DMS153 treated with DMSO at 0.1 percent for 48 hours (cell line): ENCODE results near the gene HES5.

Source experiments
- DNase-seq: peaks from one replicate; lab custom pipeline; 2025; ENCODE audit not compliant: unreplicated experiment; lab: John Stamatoyannopoulos, UW

HES5 gene

DNA sequence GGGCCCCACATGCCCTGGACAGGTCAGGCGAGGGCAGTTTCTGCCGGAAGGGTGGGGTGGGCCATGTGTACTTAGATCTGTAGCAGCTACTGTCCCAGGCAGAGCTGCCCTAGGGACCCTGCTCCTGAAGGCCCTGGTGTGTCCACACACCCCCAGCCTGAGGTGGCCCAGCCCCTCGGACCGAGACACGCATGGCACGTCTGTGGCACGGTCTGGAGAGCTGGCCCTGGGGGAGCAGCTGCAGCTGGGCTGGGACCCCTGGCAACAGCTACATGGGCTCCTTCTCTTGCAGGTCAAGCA lies 28.3 kb downstream of the HES5 start:
- no peak for DNase-seq

DNA sequence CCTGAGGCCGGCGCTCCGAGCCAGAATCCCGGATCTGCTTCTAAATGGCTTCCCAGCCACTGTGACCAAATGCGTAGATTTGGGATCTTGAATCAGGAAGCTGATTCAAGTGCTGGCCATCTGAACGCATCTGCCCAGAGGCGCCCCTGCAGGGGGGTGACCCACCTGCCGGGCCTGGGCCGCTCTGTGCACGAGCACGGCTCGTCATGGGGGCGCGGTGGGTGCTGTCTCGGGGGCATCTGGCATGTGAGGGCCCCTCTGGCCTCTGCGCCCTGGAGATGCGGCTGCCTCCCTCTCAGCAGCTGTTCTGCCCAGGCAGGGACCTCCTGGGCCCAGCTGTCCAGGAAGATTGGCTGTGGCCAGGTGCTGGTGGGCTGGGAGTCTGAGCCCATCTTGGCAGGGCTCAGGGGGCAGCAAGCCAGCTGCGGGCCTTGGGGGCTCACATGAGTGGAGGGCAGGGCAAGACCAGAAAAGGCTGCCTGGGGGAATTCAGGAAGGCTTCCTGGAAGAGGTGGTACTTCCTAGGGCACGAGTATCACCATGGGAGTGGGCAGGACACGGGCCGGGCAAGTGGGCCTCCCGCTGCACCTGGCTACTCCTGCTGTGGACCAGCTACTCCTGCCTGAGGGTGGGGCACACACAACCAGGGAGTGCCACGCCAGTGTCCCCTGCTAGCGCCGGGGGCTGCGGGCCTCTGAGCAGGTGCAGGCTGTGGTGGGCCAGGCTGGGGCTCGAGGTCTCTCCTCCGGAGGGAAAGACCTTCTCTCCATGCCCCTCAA lies 28.8 kb downstream of the HES5 start:
- no peak for DNase-seq

DNA sequence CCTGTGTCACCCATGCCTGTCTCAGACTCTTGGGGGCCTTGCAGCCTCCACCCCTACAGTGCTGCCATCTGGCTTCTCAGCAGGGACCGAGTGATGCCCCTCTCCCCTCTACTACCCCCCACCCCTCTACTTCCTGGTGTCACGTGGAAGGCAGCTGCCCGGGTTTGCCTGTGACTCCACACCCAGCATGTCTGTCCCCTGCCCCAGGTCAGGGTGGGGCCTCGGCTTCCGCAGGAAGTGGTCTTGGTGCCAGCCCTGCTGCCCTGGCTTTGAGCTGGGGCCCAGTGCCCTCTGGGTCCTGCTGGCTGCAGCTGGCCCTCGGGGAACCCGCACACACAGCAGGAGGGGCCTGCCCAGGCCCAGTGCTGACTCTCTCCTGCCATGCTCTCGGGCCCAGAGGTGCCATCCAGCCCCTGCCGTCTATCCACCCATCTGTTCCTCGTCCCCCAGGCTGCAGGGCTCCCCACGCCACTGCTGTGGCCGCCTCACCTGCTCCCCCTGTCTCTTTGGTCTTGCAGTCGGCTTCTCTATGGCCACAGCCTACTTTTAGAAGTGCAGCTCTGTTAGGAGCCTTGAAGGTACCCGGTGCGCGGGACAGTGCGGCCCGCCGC lies 30.0 kb downstream of the HES5 start:
- no peak for DNase-seq

DNA sequence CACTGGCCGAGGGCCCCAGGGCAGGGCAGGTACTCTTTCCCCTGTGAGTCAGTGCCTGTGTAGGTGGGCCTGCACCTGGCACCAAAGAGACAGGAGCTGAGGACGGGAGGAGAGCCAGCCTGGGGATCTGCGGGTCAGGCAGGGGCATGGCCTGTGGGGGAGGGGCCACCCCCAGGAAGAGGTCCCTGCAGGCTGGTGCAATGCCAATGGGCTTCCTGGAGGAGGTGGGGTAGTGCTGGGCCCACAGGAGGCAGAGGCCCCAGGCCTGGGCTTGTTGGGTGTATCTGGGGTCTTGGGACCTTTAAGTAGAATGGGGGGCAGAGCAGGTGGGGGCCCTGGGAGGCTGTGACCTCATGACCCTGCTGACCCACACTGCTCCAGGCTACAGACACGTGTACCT lies 30.8 kb downstream of the HES5 start:
- DNase-seq, result no peak

DNA sequence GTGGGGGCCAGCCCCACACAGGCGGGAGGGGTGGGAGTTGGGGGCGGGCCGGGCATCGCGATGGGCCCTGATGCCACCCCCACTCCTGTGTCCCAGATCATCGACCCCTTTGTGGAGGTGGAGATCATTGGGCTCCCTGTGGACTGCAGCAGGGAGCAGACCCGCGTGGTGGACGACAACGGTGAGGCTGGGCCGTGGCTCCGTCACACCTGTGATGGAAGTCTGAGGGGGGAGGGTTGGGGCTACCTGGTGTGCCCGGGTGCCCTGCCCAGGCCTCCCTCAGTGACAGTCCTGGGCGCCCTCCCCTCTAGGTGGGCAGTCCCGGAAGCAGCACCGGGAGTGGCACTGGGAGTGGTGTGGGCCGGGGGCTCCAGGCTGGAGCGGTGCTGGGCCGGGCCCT lies 31.4 kb downstream of the HES5 start:
- no peak for DNase-seq

DNA sequence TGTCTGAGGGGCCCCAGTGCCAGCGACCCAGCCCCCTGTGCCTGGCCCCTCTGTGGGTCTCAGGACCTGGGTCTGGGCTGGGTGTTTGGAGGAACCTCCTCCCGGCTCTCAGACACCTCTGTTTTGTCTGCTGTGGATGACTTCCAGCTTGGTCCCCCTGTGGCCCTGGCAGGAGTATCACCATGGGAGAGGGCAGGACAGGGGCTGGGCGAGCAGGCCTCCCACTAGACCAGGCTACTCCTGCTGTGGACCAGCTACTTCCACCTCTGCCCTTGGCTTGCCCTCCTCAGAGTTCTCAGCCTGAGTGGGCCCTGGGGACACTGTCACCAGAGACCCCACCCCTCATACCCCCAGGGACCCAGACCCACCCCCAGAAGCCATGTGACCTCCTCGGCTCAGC lies 32.2 kb downstream of the HES5 start:
- DNase-seq, result no peak

DNA sequence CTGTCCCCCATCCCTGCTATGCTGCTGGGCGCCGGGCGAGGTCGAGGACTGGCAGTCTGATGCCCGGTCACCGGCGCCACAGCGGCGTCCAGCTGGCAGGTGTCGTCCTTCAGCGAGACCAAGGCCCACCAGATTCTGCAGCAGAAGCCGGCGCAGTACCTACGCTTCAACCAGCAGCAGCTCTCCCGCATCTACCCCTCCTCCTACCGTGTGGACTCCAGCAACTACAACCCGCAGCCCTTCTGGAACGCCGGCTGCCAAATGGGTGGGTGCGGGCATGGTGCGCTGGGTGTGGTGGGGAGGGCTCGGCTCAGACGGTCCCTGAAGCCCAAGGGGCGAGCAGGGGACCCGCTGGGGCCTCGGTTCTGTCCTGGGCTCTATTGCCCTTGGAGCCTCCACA lies 33.3 kb downstream of the HES5 start:
- no peak for DNase-seq

DNA sequence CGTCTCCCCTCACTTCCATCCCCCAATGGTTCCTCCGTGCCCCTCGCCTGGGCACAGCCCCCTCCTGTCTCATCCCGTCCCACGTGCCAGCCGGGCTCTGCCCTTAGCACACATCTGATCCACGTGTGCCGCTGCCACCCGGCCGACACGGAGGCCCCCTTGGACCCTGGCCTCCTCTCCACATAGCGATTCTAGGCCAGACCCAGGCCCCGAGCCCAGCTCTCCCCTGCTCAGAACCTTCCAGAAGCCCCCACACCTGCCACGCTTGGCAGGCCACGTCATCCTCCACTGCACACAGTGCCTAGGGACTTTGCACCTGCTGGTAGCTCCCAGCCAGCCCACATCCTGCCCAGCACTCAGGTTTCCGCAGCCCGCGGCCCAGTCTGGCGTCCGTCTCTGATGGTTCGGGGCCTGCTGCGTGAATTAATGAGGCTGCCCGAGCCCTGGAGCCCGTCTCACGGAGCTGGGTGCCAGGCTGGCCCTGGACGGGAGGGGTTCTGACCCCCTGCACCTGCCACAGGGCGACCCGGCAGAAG lies 33.9 kb downstream of the HES5 start:
- no peak for DNase-seq

DNA sequence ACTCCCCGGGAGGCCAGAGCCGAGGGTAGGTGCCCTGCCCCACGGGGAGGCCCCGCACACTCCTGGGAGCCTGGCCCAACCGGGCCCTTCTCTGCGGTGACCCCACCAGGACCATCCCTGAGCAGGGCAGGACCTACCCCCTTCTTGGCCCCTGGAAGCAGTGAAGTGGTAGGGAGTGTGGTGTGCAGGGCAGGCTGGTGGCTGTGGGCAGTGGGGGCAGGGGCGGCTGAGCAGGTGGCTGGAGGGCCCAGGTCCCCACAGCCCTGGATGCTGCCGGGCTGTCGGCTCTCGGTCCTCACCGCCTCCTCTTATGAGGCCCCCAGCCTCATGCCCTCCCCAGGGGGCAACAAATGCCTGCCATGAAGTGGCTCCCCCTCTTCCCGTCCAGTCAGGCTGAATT lies 34.5 kb downstream of the HES5 start:
- DNase-seq, result no peak

DNA sequence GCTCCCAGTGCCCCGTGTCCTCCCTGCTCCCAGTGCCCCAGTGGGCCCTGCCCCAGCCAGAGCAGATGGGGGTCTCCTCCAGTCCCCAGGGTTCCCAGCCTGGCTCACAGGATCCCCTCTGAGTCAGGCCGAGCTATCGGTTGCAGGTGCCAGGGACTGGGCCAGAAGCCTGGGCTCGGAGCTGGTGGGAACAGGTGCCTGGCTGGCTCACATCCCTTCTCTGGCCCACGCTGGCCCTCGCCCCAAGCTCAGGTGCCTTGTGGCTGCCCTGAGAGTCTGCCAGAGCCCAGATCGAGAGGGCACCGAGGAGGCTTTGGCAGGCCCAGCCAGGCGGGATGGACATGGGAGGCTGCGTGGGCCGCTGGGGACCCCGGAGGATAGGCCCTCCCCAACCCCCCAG lies 35.0 kb downstream of the HES5 start:
- DNase-seq, result no peak

DNA sequence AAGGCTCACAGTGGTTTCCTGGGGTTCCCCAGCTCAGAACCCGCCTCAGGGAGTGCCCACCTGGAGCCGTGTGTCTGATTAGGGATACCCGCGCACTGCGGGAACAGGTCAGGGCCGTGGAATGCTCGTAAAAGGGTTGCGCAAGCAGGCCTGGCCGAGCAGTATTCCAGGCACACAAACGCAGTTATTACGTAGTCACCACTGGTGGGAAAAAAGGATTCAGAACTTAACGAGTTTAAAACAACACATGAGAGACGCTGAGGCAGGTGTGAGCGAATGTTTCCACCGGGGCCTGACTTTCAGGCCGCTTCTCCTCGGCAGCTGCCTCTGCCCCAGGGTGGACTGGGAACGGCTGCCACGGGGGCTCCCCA lies 35.8 kb downstream of the HES5 start:
- no peak for DNase-seq

DNA sequence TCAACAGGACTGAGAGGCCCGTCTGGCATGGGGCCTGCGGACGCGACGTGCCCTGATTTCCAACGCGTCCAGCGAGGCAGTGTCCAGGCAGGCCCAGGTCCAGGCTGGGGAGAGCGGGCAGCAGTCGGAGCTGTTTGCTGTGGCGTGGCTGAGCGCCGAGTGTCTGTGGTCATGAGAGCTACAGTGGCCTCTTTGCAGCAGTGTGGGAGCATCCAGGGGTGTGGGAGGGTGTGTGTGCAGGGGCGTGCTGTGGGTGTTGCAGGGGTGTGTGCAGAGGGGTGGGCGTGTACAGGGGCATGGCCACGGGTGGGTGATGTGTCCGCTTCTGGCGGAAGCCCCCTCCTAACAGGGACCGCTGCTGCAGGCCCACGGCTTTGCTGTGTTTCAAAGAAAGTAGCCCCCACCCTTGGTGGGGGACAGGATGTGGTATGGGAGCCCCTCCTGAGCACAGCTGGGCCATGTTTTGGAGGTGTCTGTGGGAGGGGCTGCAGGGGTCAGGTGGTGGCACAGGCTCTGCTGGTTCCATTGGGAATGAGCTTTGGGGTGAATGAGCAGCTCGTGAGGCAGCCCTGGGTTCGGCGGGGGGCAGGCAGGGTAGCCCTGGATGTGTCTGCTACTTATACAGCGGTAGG lies 36.3 kb downstream of the HES5 start:
- no peak for DNase-seq

DNA sequence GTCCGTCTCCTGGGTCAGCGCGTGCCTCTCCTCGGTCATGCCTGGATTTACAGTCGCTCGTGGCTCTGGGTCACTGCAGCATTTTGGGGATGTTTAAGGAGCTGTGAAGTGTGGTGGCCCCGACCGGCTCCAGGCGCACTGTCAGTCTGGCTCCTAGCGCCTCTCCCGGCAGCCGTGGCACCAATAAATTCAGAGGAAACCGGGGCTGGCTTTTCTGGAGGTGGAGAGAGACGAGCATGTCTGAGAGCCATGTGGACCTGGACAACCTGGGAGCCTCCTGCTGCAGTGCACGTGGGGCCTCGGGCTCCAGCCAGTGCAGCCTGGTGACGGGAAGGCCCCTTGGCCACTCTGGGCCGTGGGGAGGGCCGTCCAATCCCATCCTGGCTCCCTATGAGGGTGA lies 36.8 kb downstream of the HES5 start:
- no peak for DNase-seq

DNA sequence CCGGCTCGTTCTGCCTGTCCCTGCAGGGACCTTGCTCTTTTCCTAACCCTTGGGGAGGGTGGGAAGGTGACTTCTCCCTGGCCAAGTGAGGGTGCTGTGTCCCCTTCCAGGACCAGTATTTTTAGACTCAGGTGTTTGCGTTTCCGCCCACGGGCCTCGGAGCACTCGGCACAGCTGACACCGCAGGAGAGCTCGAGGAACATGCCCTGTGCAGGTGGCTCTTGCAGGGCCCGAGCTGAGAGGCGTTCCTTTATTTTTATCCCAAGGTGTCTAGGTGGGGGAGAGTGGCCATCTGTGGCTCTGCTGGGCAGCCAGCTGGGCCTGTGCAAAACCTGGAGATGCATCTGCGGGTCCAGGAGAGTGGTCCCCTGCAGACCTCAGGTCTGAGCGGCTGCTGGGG lies 38.0 kb downstream of the HES5 start:
- DNase-seq, result no peak

DNA sequence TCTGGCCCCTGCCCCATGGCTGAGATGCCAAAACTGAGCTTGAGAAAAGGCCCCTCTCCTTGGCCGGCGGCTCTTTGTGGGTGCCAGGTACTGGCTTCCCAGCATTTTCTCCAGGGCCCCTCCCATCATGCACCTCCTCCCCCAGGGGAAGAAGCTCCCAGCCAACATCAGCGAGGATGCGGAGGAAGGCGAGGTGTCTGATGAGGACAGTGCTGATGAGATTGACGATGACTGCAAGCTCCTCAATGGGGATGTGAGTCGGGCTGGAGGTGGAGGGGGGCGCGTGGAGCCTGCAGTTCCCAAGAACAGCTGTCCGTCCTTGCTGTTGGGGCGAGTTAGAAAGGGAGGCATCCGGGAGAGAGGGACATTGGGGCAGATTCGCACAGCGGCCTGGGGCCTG lies 40.4 kb downstream of the HES5 start:
- no peak for DNase-seq

DNA sequence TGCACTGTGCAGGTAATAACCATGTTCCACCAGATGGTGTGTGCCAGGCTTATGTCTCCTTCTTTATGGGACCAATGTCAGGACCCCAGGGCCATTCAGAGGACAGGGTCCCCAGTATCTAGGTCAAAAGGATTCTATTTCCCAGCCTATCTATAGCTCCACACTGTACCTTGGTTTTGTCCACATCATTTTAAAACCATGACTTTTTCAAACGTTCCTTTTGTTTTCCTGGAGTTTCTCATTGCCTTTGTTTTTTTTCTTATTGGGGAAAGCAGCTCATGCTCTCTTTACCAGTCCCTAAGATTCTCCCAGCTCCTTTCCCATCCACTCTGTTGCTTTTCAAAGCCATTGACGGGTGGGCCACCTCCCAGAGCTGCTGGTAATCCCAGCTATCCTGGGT lies 41.4 kb downstream of the HES5 start:
- no peak for DNase-seq

DNA sequence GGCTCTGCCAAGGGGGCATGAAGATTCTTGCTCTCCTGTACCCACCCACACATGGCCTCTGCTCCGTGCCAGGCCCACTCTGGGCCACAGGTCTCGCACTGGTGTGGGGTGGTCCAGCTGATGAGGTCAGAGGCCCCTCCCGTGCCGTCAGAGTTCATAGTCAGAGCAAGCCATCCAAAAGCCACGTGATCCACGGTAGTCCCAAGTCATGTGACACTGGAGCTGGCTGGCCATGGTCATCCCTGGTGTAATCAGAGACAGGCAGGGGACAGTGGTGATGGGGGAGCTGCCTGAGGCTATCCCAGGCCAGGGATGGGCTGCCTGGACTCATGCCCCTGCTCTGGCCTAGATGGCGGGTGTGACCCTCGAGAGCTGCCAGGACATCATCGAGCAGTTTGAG lies 43.5 kb downstream of the HES5 start:
- no peak for DNase-seq

DNA sequence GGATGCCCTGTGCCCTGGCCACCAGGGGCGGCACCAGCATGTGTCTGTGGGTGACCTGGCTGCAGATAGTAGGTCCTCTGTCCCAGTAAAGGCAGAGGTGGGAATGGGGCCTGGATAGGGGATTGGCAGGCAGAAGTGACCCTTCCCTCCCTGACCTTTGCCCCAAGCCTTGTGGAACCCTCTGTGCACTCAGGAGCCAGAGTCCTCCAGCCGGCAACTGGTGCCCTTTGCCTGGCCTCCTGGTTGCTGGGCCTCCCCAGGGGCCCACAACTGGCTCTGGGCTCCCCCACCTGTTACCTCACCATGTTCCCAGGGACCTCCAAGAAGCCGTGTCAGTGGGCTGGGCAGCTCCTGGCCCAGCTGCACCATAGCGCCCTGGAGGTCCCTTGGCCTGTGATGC lies 44.0 kb downstream of the HES5 start:
- DNase-seq, result no peak

DNA sequence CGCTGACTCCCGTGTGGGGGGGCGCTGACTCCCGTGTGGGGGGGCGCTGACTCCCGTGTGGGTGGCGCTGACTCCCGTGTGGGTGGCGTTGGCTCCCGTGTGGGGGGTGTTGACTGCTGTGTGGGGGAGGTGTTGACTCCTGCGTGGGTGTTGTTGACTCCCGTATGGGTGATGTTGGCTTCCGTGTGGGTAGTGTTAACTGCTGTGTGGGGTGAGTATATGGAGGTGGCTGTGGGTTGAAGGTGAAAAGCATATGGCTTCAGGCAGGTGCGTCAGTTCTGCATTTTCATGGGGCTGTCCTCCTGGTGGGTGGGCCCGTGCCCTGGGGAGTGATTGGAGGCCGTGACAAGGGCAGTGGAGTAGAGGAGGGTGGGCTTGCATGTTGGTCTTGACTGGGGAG lies 46.1 kb downstream of the HES5 start:
- no peak for DNase-seq

DNA sequence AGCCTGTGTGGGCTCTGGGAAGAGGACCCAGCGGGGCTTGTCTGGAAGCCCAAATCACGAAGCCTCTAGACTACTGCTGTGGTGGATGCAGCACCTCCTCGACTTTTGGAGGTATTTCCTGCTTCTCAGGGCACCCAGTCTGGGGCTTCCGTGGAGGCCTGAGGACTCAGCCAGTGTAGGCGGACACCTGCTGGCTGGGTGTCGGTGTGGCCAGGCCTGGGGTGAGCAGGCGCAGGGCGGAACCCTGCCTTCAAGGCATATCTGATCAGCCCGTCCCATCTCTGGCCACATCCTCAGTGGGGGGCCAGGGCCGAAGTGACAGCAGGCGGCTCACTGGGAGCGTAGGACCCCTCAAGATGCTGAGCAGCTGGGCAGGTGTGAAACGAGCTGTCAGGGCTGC lies 47.0 kb downstream of the HES5 start:
- DNase-seq, result no peak

DNA sequence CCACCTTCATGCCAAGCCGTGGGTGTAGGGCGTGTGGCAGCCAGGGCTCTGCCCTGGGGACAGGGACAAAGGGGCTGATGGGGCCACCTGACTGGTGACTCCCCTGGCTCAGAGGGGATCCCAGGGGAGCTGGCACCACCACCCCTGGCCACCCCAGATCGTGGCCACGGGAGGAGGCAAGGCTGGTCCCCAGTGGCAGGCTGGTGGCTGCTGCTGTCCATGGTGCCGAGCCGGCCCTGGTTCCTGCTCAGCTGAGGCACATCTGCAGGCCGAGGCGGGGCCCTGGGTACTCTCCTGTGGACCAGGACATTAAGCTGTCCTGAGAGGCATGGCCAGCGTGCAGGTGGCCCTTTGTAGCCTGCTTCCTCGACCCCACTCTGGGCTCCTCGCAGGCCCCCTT lies 47.5 kb downstream of the HES5 start:
- no peak for DNase-seq

DNA sequence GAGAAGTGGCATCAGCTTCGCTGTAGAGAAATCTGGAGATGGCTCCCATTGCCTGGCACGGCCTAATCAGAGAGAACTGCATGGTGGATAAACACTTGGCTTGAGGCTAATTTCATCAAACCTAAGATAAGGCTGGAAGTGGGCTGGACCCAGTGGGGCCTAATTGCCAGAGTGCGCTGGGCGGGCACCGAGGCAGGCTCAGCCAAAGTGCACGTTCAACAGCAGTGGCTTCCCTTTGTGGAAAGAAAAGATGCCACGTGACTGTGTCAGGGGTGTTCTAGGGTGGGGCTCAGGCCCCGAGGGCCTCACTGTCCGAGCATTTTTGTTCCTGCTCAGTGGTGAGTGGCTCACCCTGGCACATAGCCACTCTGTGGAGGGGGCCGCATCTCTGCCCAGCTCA lies 48.2 kb downstream of the HES5 start:
- no peak for DNase-seq

DNA sequence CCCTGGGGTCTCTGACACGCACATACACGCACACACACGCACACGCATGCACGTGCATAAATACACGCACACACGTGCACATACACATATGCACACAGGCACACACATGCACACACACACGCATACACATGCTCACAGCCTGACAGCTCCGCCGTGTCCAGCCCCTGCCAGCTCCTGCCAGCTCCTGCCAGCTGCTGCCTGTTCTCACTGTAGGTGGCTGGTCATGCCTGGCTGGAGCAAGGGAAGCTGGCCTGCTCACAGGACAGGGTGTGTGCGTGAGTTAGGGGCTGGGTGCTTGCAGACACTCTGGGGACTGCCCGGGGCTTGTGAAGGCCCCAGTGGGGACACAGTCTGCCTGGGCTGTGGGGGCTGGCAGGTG lies 49.1 kb downstream of the HES5 start:
- DNase-seq, result no peak
